ENCODE results near the gene PAGR1. TPM values are rescaled to one million over a fixed set of nuclear protein-coding genes. Genes with fewer than 3 reads are reported as not detected.

PAGR1 gene
- total and polyA plus RNA-seq, 9 of the 15 experiments (the other 6 are each of a cell fraction or from before 2014, with no cell fraction given): 1.4 to 58.2 (median 16.8) TPM

DNA sequence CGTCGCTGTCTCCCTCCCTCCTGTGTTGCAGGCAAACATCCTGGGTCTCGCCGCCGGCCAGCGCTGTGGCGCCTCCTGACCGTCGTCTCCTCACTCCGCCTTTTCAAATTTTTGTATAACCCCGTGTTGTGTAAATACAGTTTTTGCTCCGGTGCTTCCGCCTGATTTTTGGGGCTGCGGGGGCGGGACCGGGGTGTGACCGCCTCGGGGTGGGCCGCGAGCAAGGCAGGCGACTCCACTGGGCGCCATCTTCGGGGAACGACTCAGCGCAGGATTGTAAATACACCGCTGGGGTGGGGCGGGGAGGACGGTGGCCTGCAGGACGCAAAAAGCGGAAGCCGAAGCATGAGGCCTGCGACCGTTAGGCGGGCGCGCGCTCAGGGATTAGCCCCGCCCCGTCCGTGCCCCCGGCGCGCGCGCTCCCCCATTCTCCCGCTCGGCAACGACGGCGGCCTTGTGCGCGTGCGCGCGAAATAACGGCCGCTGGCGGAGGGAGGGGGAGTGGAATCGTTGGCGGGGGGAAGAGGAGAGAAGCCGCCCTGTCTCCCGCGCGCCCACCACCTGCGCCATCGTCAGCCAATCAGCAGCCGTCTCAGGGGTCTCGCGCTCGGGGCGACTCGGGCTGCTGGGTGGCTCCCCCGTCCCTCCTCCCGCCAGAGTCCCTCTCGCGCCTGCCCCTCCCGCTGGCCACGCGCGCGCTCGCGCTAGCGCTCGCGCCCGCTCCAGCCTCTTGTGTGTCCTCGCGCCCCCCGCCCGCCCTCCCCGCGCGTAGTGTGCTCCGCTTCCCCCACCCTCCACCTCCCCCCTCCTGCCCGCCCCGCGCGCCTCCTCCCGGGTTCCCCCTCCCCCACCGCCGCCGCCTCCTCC is 10.5 kb upstream of the PAGR1 start (continued):
- TF ChIP-seq, protein P1, sequence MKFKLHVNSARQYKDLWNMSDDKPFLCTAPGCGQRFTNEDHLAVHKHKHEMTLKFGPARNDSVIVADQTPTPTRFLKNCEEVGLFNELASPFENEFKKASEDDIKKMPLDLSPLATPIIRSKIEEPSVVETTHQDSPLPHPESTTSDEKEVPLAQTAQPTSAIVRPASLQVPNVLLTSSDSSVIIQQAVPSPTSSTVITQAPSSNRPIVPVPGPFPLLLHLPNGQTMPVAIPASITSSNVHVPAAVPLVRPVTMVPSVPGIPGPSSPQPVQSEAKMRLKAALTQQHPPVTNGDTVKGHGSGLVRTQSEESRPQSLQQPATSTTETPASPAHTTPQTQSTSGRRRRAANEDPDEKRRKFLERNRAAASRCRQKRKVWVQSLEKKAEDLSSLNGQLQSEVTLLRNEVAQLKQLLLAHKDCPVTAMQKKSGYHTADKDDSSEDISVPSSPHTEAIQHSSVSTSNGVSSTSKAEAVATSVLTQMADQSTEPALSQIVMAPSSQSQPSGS (CRISPR knock-in tag; IDR thresholded peaks at IDR 0.05): no peak
- no peak for TF ChIP-seq IRF2 (CRISPR knock-in tag; IDR thresholded peaks at IDR 0.05)
- TF ChIP-seq TAL1 (IDR thresholded peaks at IDR 0.05): no peak
- no peak for TF ChIP-seq TEAD2 (tag; IDR thresholded peaks at IDR 0.05)
- TF ChIP-seq, protein P2, sequence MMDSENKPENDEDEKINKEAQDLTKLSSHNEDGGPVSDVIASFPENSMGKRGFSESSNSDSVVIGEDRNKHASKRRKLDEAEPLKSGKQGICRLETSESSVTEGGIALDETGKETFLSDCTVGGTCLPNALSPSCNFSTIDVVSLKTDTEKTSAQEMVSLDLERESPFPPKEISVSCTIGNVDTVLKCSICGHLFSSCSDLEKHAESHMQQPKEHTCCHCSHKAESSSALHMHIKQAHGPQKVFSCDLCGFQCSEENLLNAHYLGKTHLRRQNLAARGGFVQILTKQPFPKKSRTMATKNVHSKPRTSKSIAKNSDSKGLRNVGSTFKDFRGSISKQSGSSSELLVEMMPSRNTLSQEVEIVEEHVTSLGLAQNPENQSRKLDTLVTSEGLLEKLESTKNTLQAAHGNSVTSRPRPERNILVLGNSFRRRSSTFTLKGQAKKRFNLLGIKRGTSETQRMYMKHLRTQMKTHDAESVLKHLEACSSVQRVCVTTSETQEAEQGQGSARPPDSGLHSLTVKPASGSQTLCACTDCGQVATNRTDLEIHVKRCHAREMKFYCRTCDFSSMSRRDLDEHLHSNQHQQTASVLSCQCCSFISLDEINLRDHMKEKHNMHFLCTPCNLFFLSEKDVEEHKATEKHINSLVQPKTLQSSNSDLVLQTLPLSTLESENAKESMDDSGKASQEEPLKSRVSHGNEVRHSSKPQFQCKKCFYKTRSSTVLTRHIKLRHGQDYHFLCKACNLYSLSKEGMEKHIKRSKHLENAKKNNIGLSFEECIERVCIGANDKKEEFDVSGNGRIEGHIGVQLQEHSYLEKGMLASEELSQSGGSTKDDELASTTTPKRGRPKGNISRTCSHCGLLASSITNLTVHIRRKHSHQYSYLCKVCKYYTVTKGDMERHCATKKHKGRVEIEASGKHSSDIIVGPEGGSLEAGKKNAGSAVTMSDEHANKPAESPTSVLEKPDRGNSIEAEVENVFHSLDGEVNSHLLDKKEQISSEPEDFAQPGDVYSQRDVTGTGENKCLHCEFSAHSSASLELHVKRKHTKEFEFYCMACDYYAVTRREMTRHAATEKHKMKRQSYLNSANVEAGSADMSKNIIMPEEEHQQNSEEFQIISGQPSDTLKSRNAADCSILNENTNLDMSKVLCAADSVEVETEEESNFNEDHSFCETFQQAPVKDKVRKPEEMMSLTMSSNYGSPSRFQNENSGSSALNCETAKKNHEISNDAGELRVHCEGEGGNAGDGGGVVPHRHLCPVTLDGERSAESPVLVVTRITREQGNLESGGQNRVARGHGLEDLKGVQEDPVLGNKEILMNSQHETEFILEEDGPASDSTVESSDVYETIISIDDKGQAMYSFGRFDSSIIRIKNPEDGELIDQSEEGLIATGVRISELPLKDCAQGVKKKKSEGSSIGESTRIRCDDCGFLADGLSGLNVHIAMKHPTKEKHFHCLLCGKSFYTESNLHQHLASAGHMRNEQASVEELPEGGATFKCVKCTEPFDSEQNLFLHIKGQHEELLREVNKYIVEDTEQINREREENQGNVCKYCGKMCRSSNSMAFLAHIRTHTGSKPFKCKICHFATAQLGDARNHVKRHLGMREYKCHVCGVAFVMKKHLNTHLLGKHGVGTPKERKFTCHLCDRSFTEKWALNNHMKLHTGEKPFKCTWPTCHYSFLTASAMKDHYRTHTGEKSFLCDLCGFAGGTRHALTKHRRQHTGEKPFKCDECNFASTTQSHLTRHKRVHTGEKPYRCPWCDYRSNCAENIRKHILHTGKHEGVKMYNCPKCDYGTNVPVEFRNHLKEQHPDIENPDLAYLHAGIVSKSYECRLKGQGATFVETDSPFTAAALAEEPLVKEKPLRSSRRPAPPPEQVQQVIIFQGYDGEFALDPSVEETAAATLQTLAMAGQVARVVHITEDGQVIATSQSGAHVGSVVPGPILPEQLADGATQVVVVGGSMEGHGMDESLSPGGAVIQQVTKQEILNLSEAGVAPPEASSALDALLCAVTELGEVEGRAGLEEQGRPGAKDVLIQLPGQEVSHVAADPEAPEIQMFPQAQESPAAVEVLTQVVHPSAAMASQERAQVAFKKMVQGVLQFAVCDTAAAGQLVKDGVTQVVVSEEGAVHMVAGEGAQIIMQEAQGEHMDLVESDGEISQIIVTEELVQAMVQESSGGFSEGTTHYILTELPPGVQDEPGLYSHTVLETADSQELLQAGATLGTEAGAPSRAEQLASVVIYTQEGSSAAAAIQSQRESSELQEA (IDR thresholded peaks at IDR 0.05; ENCODE audit: low read depth): peak; percentile 97
- TF ChIP-seq XRCC5 (IDR thresholded peaks at IDR 0.05; ENCODE audit: low read depth, low read length): no peak
- TF ChIP-seq TRIM28 (IDR thresholded peaks at IDR 0.05): no peak
- TF ChIP-seq POLR2A (conservative IDR thresholded peaks at IDR 0.05): peak; percentile 88
- TF ChIP-seq TFAP4 (CRISPR knock-in tag; IDR thresholded peaks at IDR 0.05; ENCODE audit: borderline replicate concordance): peak; percentile 91
- TF ChIP-seq HEY1 (CRISPR knock-in tag; IDR thresholded peaks at IDR 0.05; ENCODE audit: borderline replicate concordance): peak; percentile 36; the same call in 1 of the 2 replicates
- peak; percentile 92 for TF ChIP-seq ZNF76 (CRISPR knock-in tag; IDR thresholded peaks at IDR 0.05; ENCODE audit: borderline replicate concordance)
- TF ChIP-seq ILK (tag; IDR thresholded peaks at IDR 0.05; ENCODE audit: borderline replicate concordance, low read depth): no peak
- no peak for TF ChIP-seq RBM34 (IDR thresholded peaks at IDR 0.05; ENCODE audit: borderline replicate concordance, insufficient read depth, low read length)
- TF ChIP-seq ZFP36 (IDR thresholded peaks at IDR 0.05; ENCODE audit: low read depth, low read length, partially characterized antibody): no peak

All from K562 (cell line).